ENCODE results near the gene CPN1. TPM values are rescaled to one million over a fixed set of nuclear protein-coding genes. Genes with fewer than 3 reads are reported as not detected.

The CPN1 gene
- total and polyA plus RNA-seq, 9 of the 15 experiments (the other 6 are each of a cell fraction or from before 2014, with no cell fraction given) = 0.15 to 0.17 TPM; not detected in 7

DNA sequence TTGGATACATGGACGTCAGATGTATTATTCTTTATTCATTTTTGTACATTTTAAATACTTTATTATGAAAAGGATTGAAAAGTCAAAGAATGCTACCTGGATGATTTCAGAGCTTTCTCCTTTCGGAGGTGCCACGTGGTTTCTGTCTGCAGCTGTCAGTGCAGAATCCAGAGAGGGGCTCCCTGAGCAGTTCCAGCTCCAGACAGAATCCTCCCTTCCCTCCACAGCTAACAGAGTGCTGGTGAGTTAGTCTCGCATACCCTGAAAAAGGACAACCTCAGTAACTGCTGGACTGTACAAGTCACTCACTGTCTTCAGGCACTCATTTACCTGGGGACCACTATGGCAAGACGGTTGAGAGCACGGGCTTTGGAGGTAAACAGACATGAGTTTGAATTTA is 82.8 kb downstream of the CPN1 start:
- H3K27ac ChIP-seq (ENCODE audit: extremely low read depth, low read depth, low read length) = no peak overlapping the region
- no peaks in the 10 kb centered on the region for H3K9me3 ChIP-seq (replicated peaks; ENCODE audit: control insufficient read depth, insufficient read depth, low read depth, low read length)
- H2AFZ ChIP-seq (ENCODE audit: low read depth, low read length) = peak overlapping the region; percentile 27; the same call in 1 of the 2 replicates
- intact Hi-C loops (cut with micrococcal nuclease) (no loop called here), in situ Hi-C loops (cut with MboI) (no loop called here)
- peak overlapping the region in 1 of 2 experiments; percentile 35; a peak in 1 of 4 replicates for H3K9ac ChIP-seq (ENCODE audit: insufficient read depth in 1 of 2, low read depth in 2 of 2, low read length in 2 of 2)
- no peaks in the 10 kb centered on the region for H3K9me1 ChIP-seq (ENCODE audit: control insufficient read depth, insufficient read depth, low read length)
- no peaks in the 10 kb centered on the region for H3K27me3 ChIP-seq (ENCODE audit: control insufficient read depth in 2 of 2, insufficient read depth in 2 of 2, low read length in 2 of 2)
- BruUV-seq (replicated peaks) = no TSS peak
- H3K36me3 ChIP-seq (ENCODE audit: control insufficient read depth, insufficient read depth, low read length) = no peaks in the 10 kb centered on the region
- CTCF ChIA-PET (ENCODE audit: low intra/inter-chr PET ratio) = no interaction called here
- FAIRE-seq = no peak
- H3K4me1 ChIP-seq (replicated peaks in 1 of 2; ENCODE audit: control insufficient read depth in 2 of 2, insufficient read depth in 2 of 2, low read length in 2 of 2) = peaks cover 4 to 15% of the 10 kb centered on the region in 2 experiments; a peak in 3 of 5 replicates
- ATAC-seq = no peak
- TF ChIP-seq MIER1 (IDR thresholded peaks at IDR 0.05; ENCODE audit: low read depth) (no peak), SIN3B (IDR thresholded peaks at IDR 0.05; ENCODE audit: low read depth) (no peak), SRSF1 (IDR thresholded peaks at IDR 0.05; ENCODE audit: low read depth, low read length) (no peak), HOXB6 (CRISPR knock-in tag; IDR thresholded peaks at IDR 0.05; ENCODE audit: borderline replicate concordance) (no peak), HSF4 (CRISPR knock-in tag; IDR thresholded peaks at IDR 0.05; ENCODE audit: borderline replicate concordance) (no peak), TEAD2 (tag; IDR thresholded peaks at IDR 0.05) (no peak)
- TF ChIP-seq, protein P1, sequence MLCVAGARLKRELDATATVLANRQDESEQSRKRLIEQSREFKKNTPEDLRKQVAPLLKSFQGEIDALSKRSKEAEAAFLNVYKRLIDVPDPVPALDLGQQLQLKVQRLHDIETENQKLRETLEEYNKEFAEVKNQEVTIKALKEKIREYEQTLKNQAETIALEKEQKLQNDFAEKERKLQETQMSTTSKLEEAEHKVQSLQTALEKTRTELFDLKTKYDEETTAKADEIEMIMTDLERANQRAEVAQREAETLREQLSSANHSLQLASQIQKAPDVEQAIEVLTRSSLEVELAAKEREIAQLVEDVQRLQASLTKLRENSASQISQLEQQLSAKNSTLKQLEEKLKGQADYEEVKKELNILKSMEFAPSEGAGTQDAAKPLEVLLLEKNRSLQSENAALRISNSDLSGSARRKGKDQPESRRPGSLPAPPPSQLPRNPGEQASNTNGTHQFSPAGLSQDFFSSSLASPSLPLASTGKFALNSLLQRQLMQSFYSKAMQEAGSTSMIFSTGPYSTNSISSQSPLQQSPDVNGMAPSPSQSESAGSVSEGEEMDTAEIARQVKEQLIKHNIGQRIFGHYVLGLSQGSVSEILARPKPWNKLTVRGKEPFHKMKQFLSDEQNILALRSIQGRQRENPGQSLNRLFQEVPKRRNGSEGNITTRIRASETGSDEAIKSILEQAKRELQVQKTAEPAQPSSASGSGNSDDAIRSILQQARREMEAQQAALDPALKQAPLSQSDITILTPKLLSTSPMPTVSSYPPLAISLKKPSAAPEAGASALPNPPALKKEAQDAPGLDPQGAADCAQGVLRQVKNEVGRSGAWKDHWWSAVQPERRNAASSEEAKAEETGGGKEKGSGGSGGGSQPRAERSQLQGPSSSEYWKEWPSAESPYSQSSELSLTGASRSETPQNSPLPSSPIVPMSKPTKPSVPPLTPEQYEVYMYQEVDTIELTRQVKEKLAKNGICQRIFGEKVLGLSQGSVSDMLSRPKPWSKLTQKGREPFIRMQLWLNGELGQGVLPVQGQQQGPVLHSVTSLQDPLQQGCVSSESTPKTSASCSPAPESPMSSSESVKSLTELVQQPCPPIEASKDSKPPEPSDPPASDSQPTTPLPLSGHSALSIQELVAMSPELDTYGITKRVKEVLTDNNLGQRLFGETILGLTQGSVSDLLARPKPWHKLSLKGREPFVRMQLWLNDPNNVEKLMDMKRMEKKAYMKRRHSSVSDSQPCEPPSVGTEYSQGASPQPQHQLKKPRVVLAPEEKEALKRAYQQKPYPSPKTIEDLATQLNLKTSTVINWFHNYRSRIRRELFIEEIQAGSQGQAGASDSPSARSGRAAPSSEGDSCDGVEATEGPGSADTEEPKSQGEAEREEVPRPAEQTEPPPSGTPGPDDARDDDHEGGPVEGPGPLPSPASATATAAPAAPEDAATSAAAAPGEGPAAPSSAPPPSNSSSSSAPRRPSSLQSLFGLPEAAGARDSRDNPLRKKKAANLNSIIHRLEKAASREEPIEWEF (CRISPR knock-in tag; IDR thresholded peaks at IDR 0.05) = no peak
- TF ChIP-seq, protein P2, sequence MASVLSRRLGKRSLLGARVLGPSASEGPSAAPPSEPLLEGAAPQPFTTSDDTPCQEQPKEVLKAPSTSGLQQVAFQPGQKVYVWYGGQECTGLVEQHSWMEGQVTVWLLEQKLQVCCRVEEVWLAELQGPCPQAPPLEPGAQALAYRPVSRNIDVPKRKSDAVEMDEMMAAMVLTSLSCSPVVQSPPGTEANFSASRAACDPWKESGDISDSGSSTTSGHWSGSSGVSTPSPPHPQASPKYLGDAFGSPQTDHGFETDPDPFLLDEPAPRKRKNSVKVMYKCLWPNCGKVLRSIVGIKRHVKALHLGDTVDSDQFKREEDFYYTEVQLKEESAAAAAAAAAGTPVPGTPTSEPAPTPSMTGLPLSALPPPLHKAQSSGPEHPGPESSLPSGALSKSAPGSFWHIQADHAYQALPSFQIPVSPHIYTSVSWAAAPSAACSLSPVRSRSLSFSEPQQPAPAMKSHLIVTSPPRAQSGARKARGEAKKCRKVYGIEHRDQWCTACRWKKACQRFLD (CRISPR knock-in tag; IDR thresholded peaks at IDR 0.05) = no peak
- no peak for DNase-seq (ENCODE audit: extremely low read depth in 1 of 4, low spot score in 3 of 4)
- POLR2A ChIA-PET = no interaction called here
- no peak overlapping the region for H3K4me3 ChIP-seq
- WGBS (ENCODE audit: insufficient coverage, low coverage, missing lambda C conversion rate) = 75% methylated on average over 5 of the region's 6 CpGs
- H3K79me2 ChIP-seq (ENCODE audit: control insufficient read depth, insufficient read depth, low read length) = peaks cover 2% of the 10 kb centered on the region; the same call in 2 of the 3 replicates
- H3K4me2 ChIP-seq (ENCODE audit: insufficient read depth, low read length) = no peak overlapping the region
- H4K20me1 ChIP-seq (replicated peaks; ENCODE audit: control insufficient read depth, insufficient read depth, low read length) = no peaks in the 10 kb centered on the region

Measured in K562 (cell line).